TTC549 (cell line): ENCODE measurements around the gene RENBP.

ENCODE experiments used
- FAIRE-seq: peaks from 2 replicates; lab custom pipeline; 2012; peaks lifted over from hg19 to GRCh38; lab: Jason Lieb, UNC

Gene RENBP

DNA sequence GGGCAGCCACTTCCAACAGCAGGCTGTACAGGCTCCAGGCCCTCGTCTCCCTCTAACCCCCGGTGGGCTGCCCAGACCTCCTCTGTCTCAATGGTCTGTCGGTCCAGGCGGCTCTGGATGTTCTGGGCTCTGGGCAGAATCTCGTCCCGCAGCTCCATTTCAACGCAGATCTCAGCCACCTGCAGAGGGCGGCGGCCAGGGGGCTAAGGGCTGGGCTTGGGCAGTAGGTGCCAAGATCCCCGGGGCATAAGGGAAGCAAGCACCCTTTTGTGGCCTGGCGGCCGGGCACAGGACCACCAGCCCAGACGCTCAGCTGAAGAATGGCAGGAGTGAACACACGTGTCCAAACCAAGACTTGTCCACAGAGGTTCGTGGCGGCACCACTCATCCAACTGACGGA lies 30.7 kb downstream of the RENBP start:
- FAIRE-seq = no peak

DNA sequence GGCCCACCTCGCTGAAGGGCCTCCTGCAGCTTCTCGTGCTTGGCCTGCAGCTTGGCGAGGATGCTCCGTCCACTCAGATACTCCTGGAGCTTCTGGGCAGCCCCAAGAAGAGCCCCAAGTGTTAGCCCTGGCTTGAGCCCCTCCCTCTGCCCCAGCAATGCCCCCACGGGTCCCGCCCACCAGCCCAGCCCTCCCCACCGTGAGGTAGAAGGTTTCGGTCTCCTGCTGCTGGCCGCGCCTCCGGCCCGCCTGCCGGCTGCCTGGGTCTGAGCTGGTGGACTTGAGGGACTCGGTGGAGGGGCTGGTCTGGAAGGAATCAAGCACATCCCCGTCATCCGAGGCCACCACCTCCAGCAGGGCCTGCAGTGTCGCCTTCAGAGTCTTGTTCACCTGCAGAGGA lies 31.2 kb downstream of the RENBP start:
- FAIRE-seq = no peak

DNA sequence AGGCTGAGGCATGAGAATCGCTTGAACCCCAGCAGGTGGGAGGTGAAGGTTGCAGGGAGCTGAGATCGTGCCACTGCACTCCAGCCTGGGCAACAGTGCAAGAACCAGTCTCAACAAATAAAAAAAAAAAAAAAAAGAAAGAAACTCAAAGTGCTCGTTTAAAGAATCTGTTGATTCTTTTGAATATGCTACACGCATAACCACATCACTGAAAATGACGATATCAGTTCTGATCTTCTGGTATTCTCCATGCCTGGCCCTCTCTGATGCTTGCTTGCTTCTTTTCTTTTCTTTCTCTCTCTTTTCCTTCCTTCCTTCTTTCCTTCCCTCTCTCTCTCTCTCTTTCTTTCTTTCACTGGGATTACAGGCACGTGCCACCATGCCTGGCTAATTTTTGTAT lies 32.6 kb downstream of the RENBP start:
- no peak for FAIRE-seq

DNA sequence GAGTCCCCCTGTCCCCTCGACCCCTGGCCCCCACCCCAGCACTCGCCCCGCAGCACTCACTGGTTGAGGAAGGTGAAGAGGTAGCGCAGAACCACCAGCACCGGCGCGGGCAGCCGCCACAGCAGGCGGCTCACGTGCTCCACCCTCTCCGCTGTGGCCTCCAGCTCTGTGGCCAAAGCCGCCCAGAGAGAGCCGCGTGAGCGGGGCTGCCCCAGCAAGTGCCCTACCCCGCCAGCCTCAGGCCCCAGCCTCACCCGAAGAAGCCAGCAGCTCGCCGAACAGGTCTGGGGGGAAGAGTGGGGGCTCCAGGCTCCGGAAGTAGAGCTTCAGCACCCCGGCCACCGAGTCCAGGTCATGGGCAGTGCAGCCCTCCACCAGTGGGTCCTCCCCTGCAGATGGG lies 34.0 kb downstream of the RENBP start:
- FAIRE-seq = no peak

DNA sequence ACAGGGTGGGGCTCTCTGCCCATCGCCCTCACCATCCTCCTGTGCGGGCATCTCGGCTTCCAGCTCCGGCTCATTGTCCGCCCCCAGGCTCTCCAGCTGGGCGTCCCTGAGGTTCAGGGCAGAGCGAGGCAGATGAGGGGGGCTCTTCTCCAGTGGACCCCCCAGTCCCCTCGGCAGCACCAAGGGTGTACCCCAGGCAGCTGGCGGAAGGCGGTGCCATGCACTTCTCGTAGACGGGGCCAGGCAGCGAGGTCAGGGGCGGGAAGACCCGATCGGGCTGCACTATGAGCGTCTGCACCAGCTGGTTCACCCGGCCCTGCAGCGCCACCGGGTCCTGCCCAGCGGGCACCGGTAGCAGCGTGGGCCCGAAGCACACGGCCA lies 34.5 kb downstream of the RENBP start:
- no peak for FAIRE-seq

DNA sequence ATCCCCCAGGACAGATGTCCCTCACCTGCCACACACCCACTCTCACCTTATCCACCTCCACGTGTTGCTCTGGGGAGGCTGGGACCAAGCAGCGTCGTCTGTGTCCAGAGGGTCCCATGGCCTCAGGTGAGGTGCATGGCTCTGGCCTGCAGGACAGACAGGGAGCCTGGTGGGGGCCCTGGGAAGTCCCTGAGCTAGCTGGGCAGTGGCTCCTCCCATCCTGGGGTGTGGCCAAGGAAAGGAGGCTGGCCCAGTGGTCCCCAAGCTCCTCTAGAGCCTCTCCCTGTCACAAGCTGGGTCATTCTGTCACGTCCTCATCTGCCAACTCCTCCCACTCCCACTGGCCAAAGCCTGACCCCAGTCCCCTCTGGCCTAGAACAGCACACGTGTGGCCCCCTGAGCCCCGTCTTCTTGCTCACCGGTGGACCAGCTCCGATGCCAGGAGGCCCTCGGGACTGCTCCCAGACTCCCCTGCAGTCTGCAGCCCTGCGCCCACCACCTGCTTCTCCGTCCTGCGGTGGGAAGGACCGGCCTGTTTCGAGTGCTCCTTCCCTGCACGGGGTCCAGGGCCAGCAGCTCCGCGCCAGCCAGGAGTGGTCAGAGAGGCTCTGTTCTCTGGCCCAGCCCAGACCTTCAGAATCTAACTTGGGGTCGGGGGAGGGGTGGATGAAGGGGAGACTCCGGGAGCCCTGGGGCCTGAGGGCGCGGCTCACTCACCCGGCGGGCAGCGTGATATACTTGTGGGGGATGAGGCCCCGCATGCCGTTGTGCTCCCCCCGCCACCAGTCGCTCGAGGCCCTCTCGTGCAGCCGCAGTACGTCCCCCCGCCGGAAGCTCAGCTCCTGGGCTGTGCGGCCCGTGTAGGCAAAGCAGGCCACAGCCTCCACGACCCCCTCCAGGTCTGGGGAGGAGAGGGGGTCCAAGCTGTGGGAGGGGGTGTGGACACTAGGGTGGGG lies 35.1 kb downstream of the RENBP start:
- FAIRE-seq = no peak

DNA sequence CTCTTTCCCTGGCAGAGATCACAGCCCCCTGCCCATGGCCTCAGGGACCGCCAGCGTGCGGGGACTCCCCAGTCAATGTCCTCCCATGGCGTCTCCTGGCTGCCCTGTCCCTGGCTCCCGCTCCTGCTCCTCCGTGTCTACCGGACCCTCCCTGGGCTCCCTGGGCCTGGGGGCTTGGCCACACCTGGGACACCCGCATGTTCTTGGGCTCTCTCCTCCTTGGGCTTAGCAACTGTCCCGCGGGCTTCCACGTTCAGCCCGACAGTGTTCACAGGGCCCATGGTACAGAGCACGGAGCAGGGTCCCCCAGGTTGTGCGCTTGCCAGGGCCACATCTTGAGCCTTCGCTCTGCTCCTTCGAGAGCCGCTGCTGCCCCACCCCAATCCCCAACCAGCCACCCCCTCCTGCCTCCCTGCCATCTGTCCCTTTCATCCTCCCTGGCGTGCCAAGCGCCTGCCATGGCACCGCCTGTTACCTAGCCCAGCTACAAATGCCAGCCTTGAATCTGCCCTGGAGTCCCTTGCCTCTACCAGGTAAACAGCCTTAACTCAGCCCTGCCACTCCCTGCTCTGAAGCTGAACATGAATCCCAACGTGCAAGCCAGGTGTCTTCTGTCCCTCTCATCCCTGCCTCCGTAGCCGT lies 36.1 kb downstream of the RENBP start:
- no peak for FAIRE-seq

DNA sequence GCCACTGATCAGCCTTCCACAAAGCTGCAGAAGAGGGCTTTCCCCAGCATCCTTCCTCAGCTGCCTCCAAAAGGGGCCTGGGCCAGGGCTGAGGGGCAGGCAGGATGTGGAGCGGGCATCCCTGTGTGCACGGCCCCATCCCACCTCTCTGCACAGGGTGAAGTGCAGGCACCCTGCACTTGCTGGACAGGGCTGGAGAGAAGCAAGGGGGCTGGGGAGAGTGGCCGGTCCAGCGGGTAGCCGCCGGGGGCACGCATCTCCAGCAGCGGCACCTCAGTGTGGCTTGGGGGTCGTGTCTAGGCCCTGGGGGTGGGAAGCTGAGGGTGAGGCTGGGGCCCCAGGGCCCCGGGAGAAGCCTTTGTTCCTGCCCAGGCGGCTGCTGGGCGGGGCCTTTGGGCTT lies 37.0 kb downstream of the RENBP start:
- FAIRE-seq = no peak

DNA sequence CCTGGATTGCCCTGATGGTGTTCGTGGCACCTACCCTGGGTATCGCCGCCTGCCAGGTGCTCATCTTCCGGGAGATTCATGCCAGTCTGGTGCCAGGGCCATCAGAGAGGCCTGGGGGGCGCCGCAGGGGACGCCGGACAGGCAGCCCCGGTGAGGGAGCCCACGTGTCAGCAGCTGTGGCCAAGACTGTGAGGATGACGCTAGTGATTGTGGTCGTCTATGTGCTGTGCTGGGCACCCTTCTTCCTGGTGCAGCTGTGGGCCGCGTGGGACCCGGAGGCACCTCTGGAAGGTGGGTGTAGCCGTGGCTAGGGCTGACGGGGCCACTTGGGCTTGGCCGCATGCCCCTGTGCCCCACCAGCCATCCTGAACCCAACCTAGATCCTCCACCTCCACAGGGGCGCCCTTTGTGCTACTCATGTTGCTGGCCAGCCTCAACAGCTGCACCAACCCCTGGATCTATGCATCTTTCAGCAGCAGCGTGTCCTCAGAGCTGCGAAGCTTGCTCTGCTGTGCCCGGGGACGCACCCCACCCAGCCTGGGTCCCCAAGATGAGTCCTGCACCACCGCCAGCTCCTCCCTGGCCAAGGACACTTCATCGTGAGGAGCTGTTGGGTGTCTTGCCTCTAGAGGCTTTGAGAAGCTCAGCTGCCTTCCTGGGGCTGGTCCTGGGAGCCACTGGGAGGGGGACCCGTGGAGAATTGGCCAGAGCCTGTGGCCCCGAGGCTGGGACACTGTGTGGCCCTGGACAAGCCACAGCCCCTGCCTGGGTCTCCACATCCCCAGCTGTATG lies 38.1 kb downstream of the RENBP start:
- FAIRE-seq = no peak

DNA sequence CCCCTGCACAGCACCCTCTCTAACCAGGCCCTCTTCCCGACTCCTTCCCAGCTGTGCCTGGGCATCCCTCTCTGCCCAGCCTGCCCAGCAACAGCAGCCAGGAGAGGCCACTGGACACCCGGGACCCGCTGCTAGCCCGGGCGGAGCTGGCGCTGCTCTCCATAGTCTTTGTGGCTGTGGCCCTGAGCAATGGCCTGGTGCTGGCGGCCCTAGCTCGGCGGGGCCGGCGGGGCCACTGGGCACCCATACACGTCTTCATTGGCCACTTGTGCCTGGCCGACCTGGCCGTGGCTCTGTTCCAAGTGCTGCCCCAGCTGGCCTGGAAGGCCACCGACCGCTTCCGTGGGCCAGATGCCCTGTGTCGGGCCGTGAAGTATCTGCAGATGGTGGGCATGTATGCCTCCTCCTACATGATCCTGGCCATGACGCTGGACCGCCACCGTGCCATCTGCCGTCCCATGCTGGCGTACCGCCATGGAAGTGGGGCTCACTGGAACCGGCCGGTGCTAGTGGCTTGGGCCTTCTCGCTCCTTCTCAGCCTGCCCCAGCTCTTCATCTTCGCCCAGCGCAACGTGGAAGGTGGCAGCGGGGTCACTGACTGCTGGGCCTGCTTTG lies 38.9 kb downstream of the RENBP start:
- no peak for FAIRE-seq

DNA sequence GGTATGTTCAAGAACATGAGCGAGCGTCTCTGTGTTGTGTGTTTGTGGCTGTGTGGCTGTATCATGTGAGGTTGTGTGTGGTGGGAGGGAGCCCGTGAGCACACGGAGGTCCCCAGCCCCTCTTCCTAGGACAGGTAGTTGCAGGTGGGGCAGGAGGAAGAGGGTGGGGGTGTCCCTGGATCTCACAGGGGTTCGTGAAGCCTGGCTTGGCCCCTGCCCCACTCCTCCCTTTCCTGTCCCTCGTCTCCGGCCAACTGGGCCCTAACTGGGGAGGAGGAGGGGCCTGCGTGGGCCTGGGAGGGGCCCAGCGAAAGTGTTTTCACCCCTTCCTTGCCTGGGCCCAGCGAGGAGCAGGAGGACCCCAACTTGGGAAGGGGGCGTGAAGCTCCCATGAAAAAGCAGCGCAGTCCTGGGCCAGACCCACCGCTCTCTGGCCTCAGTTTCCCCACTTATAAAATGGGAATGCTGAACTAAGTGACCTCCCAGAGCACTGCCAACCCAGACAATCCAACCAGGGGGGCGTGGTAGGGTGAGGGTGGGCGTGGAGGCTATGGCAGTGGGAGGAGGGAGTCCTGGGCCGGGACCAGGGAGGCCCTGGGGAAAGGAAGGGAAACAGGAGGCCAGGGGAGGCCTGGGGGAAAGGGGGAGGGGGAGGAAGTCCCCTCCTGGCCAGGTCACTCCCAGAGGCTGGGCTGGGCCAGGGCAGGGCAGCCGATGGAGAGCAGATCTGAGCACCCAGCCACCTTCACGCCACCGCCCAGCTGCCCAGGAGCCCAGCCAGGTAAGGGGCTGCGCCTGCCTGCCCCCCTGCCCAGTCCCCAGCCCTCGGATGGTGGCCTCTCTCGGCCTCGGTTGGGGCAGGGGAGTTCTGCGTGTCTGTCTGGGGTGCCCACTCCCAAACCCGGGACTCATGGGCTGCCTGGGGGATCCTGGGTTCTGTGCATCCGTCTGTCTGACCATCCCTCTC lies 40.2 kb downstream of the RENBP start, which contains the start of gene AVPR2:
TSS of gene AVPR2 (plus strand) at position 683 of the 967 bp plus-strand sequence. CDS start 473 bp downstream, outside the sequence.
- FAIRE-seq = no peak

DNA sequence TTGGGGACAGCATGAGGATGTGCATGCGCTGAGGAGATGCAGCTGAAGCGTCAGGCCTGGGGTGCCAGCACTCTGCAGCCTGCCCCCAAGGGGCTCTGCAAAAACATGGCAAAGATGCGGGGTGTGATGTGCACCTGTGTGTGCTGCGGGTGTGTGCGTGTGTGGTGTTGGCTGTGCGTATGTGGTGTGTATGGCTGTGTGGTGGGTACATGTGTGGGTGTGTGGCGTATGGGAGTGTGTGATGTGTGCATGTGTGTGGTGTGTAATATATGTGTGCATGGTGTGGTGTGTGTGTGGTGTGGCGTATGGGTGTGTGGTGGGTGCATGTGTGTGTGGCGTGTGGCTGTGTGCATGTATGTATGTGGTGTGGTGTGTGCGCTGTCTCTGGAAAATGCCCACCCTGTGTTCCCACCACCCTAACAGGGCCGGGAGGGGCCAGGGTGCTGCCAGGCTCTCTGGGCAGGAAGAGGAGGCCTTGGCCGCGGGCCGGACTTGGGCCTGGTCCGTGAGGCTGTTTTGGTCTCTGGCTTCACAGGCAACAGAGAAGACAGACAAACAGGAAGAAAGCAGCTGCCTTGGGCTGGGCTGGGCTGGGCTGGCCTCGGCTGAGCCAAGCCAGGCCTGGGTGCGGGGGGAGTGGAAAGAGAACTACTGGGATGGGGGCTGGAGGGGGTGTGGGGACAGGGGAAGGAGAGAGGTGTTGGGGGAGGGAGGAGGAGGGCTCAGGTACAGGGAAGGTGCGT lies 41.0 kb downstream of the RENBP start:
- no peak for FAIRE-seq

DNA sequence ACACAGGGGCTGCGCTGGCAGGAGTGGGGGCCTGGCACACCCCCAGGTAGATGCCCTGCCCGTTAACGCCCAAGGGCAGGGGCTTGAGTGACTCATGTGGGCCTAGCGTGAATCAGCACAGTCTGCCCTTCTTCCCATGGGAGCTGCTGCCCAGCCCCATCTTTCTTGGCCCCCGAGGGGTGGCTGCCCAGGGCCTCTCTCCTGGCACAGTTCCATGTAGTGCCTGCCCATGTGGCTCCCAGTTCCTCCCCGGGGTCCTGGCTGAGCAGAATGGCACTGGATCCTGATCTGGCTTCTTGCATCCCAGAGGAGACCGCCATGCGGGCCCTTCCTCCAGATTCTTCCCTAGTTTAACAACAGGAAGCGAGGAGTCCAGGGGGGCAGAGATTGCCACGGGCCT lies 42.1 kb downstream of the RENBP start:
- FAIRE-seq = no peak

DNA sequence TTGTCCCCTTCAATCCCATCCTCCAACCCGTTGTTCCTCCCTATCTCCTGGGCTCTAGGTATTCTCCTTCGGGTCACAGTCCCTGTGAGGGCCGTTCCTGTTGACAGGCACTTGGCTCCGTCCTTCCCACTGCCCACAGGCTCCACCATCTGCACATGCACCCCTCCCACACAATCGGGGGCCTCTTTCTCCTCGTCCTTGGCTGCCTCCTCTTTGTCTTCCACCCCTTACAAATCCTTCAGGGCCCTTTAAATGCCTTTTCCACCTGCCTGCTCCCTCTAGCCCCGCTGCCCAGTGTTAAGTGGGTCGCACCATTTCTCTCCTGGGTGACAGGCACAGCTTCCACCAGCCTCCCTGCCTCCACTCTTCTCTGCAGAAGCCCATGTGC lies 42.7 kb downstream of the RENBP start:
- no peak for FAIRE-seq

DNA sequence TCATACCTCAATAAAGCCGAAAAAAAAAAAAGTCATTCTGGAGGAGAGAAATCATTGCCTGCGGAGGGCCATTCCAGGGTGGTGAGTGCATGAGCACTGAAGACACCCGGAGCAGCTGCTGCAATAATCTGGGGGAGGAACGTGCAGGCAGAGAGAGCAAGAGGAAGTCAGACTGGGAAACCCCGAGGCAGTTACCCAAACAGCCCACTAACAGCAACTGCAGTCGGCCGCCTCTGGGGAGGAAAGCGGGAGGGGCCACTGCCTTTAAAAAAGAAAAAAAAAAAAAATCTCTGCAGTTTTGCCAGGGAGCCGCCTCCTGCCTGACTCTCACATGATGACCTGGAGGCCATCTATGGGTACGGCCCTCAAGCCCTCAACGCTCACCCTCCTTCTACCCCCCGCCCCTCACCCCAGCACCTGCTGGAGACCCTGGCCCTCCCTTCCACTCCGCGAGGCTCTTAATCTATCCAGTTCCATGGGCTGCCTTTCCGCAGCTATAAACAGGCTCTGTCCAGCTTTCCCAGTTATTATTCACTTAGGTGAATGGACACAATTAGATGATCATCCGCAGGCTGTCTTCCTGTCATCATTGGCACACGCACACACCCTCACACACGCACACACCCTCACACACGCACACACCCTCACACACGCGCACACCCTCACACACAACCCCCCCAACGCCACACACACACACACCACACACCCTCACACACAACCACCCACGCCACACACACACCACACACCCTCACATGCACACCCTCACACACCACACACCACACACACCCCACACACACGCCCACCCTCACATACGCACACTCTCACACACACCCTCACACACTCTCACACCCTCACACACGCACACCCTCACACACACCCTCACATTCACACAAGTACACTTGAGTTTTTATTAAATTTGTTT lies 43.4 kb downstream of the RENBP start:
- no peak for FAIRE-seq

DNA sequence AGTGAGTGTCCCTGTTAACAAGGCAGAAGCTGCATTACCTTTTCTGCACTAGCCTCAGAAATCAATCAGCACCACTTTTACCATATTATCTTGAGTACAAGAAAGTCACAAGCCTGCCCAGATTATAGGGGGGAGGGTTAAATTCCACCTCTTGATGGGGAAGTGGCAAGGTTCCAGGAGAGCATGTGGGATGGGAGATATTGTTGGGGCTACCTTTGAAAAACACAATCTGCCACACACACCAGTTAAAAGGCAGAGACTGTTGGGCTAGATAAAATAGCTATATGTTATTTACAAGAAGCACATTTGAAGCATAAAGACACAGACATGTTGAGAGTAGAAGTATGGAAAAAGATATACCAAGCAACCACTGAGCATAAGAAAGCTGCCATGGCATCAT lies 46.5 kb downstream of the RENBP start:
- no peak for FAIRE-seq

DNA sequence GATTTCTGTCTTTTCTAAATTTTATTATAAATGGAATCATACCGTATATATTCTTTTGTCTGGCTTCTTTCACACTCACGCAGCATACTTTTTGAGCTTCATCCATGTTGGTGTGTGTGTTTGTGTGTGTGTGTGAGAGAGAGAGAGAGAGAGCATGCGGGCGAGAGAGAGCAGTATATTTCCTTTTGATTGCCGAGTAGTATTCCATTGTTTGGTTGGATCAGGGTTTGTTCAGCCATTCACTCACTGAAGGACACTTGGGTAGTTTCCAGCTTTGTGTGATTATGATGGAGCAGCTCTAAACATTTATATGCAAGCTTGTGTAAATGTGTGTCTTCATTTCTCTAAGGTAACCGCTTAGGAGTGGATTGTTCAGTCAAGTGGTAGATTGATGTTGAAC lies 55.3 kb downstream of the RENBP start:
- no peak for FAIRE-seq

DNA sequence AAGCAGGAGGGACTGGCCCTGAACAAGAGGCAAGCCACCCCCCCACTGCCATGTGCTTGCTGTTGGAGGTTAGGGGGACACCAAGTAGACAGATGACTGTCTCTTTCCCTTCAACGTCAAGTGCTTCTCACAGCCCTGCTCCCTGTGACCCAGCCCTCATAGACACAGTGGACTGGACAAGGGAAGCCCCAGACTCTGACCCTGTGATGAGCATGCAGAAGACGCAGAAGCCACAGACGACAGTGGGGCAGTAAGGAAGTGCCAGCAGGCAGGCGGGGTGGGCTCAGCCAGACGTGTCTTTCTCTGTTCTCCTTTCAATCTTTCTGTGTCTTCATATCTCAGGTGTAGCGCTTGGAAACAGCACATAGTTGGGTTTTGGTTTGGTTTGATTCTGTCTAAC lies 56.1 kb downstream of the RENBP start:
- FAIRE-seq = no peak

DNA sequence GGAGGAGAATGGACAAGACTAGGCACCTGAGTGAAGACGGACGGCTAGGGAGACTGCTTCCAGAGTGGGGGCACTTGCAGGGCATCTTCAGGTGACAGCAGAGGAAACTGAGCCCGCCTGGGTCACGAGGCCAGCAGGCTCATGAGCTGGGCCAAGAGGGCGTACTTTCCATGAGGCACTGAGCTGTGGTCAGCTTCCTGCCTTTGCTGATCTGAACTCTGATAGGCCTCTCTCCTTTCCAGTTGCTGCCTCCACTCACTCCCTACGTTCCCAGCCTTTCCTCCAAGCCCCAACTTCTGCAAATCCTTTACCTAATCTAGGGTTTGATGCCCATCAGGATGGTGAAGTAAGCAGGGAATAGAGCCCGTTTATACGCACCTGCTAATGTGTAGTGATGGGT lies 57.1 kb downstream of the RENBP start:
- FAIRE-seq = no peak
